Astrocyte of the spinal cord (primary cell): ENCODE data around the gene EIF6.

Experiments used
- DNase-seq: peaks from one replicate; pipeline ENCODE4 v3.0.0; 2011; ENCODE audit warnings: low read depth, low spot score
- H3K4me3 ChIP-seq: 2 replicates; pipeline ENCODE4 v1.5.1; 2011; ENCODE audit warnings: low read depth, mild to moderate bottlenecking, low read length, moderate library complexity
- in situ Hi-C: cut with HindIII; loops from 2 replicates; pipeline ENCODE4 v1.10.0; 2017; ENCODE audit warnings: low sequenced_read_pairs
- TF ChIP-seq, protein P1 (sequence below): IDR thresholded peaks from 2 replicates; pipeline ENCODE4 v1.5.1; 2012; ENCODE audit warnings: low read depth, mild to moderate bottlenecking, low read length, inconsistent platforms

EIF6 gene

GRCh38 chr20:35327074-35327976 lies 42.8 kb upstream of the EIF6 start:
- TF ChIP-seq, protein P1, sequence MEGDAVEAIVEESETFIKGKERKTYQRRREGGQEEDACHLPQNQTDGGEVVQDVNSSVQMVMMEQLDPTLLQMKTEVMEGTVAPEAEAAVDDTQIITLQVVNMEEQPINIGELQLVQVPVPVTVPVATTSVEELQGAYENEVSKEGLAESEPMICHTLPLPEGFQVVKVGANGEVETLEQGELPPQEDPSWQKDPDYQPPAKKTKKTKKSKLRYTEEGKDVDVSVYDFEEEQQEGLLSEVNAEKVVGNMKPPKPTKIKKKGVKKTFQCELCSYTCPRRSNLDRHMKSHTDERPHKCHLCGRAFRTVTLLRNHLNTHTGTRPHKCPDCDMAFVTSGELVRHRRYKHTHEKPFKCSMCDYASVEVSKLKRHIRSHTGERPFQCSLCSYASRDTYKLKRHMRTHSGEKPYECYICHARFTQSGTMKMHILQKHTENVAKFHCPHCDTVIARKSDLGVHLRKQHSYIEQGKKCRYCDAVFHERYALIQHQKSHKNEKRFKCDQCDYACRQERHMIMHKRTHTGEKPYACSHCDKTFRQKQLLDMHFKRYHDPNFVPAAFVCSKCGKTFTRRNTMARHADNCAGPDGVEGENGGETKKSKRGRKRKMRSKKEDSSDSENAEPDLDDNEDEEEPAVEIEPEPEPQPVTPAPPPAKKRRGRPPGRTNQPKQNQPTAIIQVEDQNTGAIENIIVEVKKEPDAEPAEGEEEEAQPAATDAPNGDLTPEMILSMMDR, result no peak
- H3K4me3 ChIP-seq, result no peak overlapping the region
- DNase-seq, result no peak
- in situ Hi-C loops, result no loop called here

- in situ Hi-C loops, result no loop called here
- TF ChIP-seq, protein P1, result no peak
- DNase-seq, result no peak
- no peak overlapping the region for H3K4me3 ChIP-seq
Measured at GRCh38 chr20:35326740-35327073, 42.1 kb upstream of the EIF6 start.

DNA sequence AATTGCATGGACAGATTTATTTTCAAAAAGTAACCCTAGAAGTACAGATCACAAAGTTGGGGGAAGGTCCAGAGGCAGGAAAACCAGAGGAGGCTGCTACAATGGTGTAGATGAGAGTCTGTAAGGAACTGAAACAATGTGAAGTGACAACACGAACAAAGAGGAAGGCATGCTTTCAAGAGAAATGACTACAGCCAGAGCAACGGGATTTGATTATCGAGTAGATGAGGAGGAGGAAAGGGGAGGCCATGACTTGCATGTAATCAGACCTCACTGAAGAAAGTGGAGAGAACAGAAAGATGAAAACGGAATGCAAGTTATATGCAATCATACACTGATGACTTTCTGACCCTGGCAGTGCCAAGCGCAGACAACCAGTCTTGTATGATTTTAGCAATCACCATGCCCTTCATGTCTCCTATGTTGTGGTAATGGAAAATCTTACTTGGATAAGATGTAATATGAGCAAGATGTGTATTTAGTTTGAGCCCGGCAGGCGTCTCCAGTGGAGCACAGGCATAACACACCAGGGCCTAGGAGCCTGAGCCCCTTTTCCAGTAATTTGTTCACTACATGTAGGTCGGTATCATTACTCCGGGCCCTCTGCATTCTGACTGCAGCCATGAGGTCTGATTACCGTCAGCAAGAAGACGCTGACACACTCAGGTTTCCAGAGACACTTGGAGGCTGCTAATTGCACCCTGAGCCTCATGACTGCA lies 41.6 kb upstream of the EIF6 start:
- in situ Hi-C loops, result no loop called here

GRCh38 chr20:35325401-35325800 lies 40.8 kb upstream of the EIF6 start:
- in situ Hi-C loops, result no loop called here
- no peak overlapping the region for H3K4me3 ChIP-seq
- no peak for DNase-seq
- TF ChIP-seq, protein P1, result no peak

More for the DNA sequence above, 41.6 kb upstream of the EIF6 start:
- DNase-seq, result no peak
- TF ChIP-seq, protein P1, result no peak
- H3K4me3 ChIP-seq, result no peak overlapping the region

- peak; percentile 85 for DNase-seq
- H3K4me3 ChIP-seq, result no peak overlapping the region
- TF ChIP-seq, protein P1, result no peak
- in situ Hi-C loops, result loop anchor here (25.0 kb wide), 1 partner anchor 117 kb away; the partner anchor contains the start of gene GDF5
Measured at GRCh38 chr20:35320396-35321126, 36.0 kb upstream of the EIF6 start.

DNA sequence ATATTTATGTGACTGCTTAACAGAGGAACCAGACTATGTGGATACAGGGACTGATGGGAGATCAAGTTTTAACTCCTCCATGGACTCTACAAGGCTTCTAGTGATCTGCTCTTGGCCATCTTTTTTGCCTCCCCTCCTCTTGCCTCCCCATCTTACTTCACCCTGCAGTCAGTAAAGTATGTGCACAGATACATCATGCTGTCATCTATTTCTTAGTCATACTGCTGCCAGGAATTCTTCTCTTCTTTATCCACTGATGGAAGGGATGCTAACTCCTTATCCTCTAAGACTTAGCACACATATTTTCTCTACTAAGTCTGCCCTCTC lies 35.3 kb upstream of the EIF6 start:
- TF ChIP-seq, protein P1, result no peak
- in situ Hi-C loops, result loop anchor here (25.0 kb wide), 1 partner anchor 117 kb away; the partner anchor contains the start of gene GDF5
- no peak overlapping the region for H3K4me3 ChIP-seq
- DNase-seq, result peak; percentile 52
